Smooth muscle cell (in vitro differentiated cells): ENCODE results near the gene INPP5J. TPM values are rescaled to one million over a fixed set of nuclear protein-coding genes. Genes with fewer than 3 reads are reported as not detected.

ENCODE experiments used
- DNase-seq: peaks from one replicate; lab custom pipeline; 2025; ENCODE audit not compliant: unreplicated experiment; lab: John Stamatoyannopoulos, UW
- H2AFZ ChIP-seq: fragments of 200-600 bp; sonication (generic); 2 replicates; pipeline ENCODE4 v1.6.0; 2016; ENCODE audit warnings: antibody characterized with exemption, low read depth, mild to moderate bottlenecking
- H3F3A ChIP-seq: fragments of 200-600 bp; sonication (generic); 2 replicates; pipeline ENCODE4 v1.6.0; 2017; ENCODE audit warnings: antibody characterized with exemption, low read depth
- H3K27ac ChIP-seq: fragments of 200-600 bp; sonication (generic); 2 replicates; pipeline ENCODE4 v1.5.1; 2016; ENCODE audit warnings: low read depth, mild to moderate bottlenecking
- H3K27me3 ChIP-seq: fragments of 200-600 bp; sonication (generic); 2 replicates; pipeline ENCODE4 v1.6.1; 2016; ENCODE audit warnings: low read depth, mild to moderate bottlenecking
- H3K36me3 ChIP-seq: fragments of 200-600 bp; sonication (generic); 2 replicates; pipeline ENCODE4 v1.5.1; 2016; ENCODE audit warnings: low read depth
- H3K4me1 ChIP-seq: fragments of 200-600 bp; sonication (generic); 2 replicates; pipeline ENCODE4 v1.5.1; 2016; ENCODE audit warnings: low read depth
- H3K4me2 ChIP-seq: fragments of 200-600 bp; sonication (generic); 2 replicates; pipeline ENCODE4 v1.6.0; 2016; ENCODE audit warnings: mild to moderate bottlenecking
- H3K4me3 ChIP-seq: fragments of 200-600 bp; sonication (generic); 2 replicates; pipeline ENCODE4 v1.5.1; 2016; ENCODE audit warnings: mild to moderate bottlenecking
- H3K79me2 ChIP-seq: fragments of 200-600 bp; sonication (generic); 2 replicates; pipeline ENCODE4 v1.6.0; 2016; ENCODE audit warnings: low read depth, mild to moderate bottlenecking
- H3K9ac ChIP-seq: fragments of 200-600 bp; sonication (generic); 2 replicates; pipeline ENCODE4 v1.6.0; 2016; ENCODE audit warnings: low read depth
- H3K9me3 ChIP-seq: fragments of 200-600 bp; sonication (generic); replicated peaks from 2 replicates; pipeline ENCODE4 v1.5.1; 2016; ENCODE audit warnings: low read depth
- H4K20me1 ChIP-seq: fragments of 200-600 bp; sonication (generic); 2 replicates; pipeline ENCODE4 v1.6.0; 2016; ENCODE audit warnings: low read depth
- CTCF ChIP-seq: fragments of 200-600 bp; sonication (generic); IDR thresholded peaks from 2 replicates; pipeline ENCODE4 v1.5.1; 2017; ENCODE audit warnings: borderline replicate concordance, mild to moderate bottlenecking, antibody characterized with exemption; ENCODE audit not compliant: insufficient read depth, poor library complexity, severe bottlenecking
- WGBS: methylation state at CpG from one replicate; pipeline ENCODE4 v1.1.7; 2016; ENCODE audit warnings: low lambda C conversion rate; 5-methylcytosine and 5-hydroxymethylcytosine counted together
- polyA plus RNA-seq: library from polyadenylated mRNA; unstranded; fragments of >200 nt; fragmentation: Nextera tagmentation; extraction: Ambion mirVana; gene quantifications from 2 replicates; pipeline ENCODE4 v1.2.1, GENCODE V29; 2016
- total RNA-seq: library from RNA; depleted of rRNA; stranded (reverse); fragments of >200 nt; gene quantifications from 2 replicates; pipeline ENCODE4 v1.2.3, GENCODE V29; 2014

The INPP5J gene
- total and polyA plus RNA-seq, 2 experiments from 2014 or later = 0.66 to 1.2 TPM

- DNase-seq = no peak
- H3K4me3 ChIP-seq = no peak overlapping the region
- no peaks in the 10 kb centered on the region for H4K20me1 ChIP-seq
- H3K4me2 ChIP-seq = no peak overlapping the region
- no peaks in the 10 kb centered on the region for H3K9me3 ChIP-seq
- no peaks in the 10 kb centered on the region for H3K27me3 ChIP-seq
- H3K27ac ChIP-seq = no peak overlapping the region
- 87% methylated on average over 3 of the region's 3 CpGs for whole genome bisulfite sequencing
- no peak overlapping the region for H2AFZ ChIP-seq
- H3F3A ChIP-seq = no peaks in the 10 kb centered on the region
- no peaks in the 10 kb centered on the region for H3K79me2 ChIP-seq
- no peaks in the 10 kb centered on the region for H3K4me1 ChIP-seq
- H3K9ac ChIP-seq = no peak overlapping the region
- TF ChIP-seq CTCF = no peak
- H3K36me3 ChIP-seq = no peaks in the 10 kb centered on the region
These were observed 1.5 kb downstream of the INPP5J start for GRCh38 chr22:31124290-31124689.

- H3K4me1 ChIP-seq = no peaks in the 10 kb centered on the region
- no peaks in the 10 kb centered on the region for H3F3A ChIP-seq
- H3K9ac ChIP-seq = no peak overlapping the region
- no peak for TF ChIP-seq CTCF
- H3K9me3 ChIP-seq = no peaks in the 10 kb centered on the region
- DNase-seq = no peak
- 86% methylated on average over 14 of the region's 14 CpGs for WGBS
- no peak overlapping the region for H2AFZ ChIP-seq
- H3K27me3 ChIP-seq = no peaks in the 10 kb centered on the region
- no peaks in the 10 kb centered on the region for H3K36me3 ChIP-seq
- H3K4me2 ChIP-seq = no peak overlapping the region
- H4K20me1 ChIP-seq = no peaks in the 10 kb centered on the region
- H3K79me2 ChIP-seq = no peaks in the 10 kb centered on the region
- no peak overlapping the region for H3K4me3 ChIP-seq
- H3K27ac ChIP-seq = no peak overlapping the region
These were observed 2.2 kb downstream of the INPP5J start for GRCh38 chr22:31124811-31125465.

- no peak for DNase-seq
- Histone ChIP-seq H3K27me3 (no peaks in the 10 kb centered on the region), H3K4me3 (no peak overlapping the region), H3K27ac (no peak overlapping the region), H3K4me1 (no peaks in the 10 kb centered on the region), H2AFZ (no peak overlapping the region), H3F3A (no peaks in the 10 kb centered on the region), H4K20me1 (no peaks in the 10 kb centered on the region), H3K79me2 (no peaks in the 10 kb centered on the region), H3K36me3 (no peaks in the 10 kb centered on the region), H3K4me2 (no peak overlapping the region), H3K9ac (no peak overlapping the region), H3K9me3 (no peaks in the 10 kb centered on the region)
- 89% methylated on average over 7 of the region's 12 CpGs for WGBS
- TF ChIP-seq CTCF = no peak
These were observed 2.9 kb downstream of the INPP5J start for GRCh38 chr22:31125521-31126117.
